MCF 10A (cell line): ENCODE data around the gene EIPR1. TPM values are rescaled to one million over a fixed set of nuclear protein-coding genes. Genes with fewer than 3 reads are reported as not detected.
A peak's percentile ranks its signal among the peaks of the same experiment; 100 is the strongest.

ENCODE experiments used
- BruUV-seq: library from RNA; stranded (reverse); fragments of 400-500 nt; replicated peaks from 2 replicates; lab custom pipeline; 2021; lab: Mats Ljungman, UMichigan
- CTCF ChIA-PET: fragments of 300-600 bp; sonication (Branson Sonifier 250); formaldehyde crosslinking; extraction: SDS; loops from one replicate; lab custom pipeline; 2021; ENCODE audit warnings: antibody characterized with exemption, inconsistent platforms; lab: Yijun Ruan, JAX
- POLR2A ChIA-PET: fragments of 300-600, 350-650 bp; sonication (Branson Sonifier 250); formaldehyde crosslinking; extraction: SDS; loops from one replicate; lab custom pipeline; 2020; ENCODE audit warnings: antibody characterized with exemption, inconsistent platforms; lab: Yijun Ruan, JAX
- DNase-seq: peaks from one replicate; pipeline ENCODE4 v3.0.0-alpha.2; 2018; ENCODE audit not compliant: unreplicated experiment
- H3K27ac Mint-ChIP-seq: one replicate; pipeline ENCODE4 v1.8.0; 2022; ENCODE audit warnings: mild to moderate bottlenecking, low read depth, mixed read lengths; ENCODE audit not compliant: unreplicated experiment
- H3K27me3 Mint-ChIP-seq: one replicate; pipeline ENCODE4 v1.8.0; 2022; ENCODE audit warnings: mixed read lengths; ENCODE audit not compliant: insufficient read depth, unreplicated experiment
- H3K36me3 Mint-ChIP-seq: one replicate; pipeline ENCODE4 v1.8.0; 2022; ENCODE audit warnings: mild to moderate bottlenecking, moderate library complexity, mixed read lengths; ENCODE audit not compliant: insufficient read depth, unreplicated experiment
- H3K4me1 Mint-ChIP-seq: one replicate; pipeline ENCODE4 v1.8.0; 2022; ENCODE audit warnings: mixed read lengths; ENCODE audit not compliant: insufficient read depth, unreplicated experiment
- H3K4me3 Mint-ChIP-seq: one replicate; pipeline ENCODE4 v1.8.0; 2022; ENCODE audit warnings: mild to moderate bottlenecking, moderate library complexity, mixed read lengths; ENCODE audit not compliant: unreplicated experiment
- H3K9me3 Mint-ChIP-seq: one replicate; pipeline ENCODE4 v1.8.0; 2022; ENCODE audit warnings: mixed read lengths; ENCODE audit not compliant: unreplicated experiment
- intact Hi-C: fragments of 100-400 bp; cut with micrococcal nuclease; formaldehyde crosslinking; loops from 2 replicates; pipeline ENCODE4 v1.14.1; 2022
- total RNA-seq: library from RNA; stranded (reverse); gene quantifications from 2 replicates; pipeline ENCODE4 v1.2.3, GENCODE V29; 2022
- TF ChIP-seq, protein P1 (sequence below): fragments of 200-600 bp; IDR thresholded peaks from one replicate; pipeline ENCODE4 v1.8.0; 2022; ENCODE audit warnings: antibody characterized with exemption, mild to moderate bottlenecking; ENCODE audit not compliant: unreplicated experiment

The EIPR1 gene
- total RNA-seq, 1 experiment from 2014 or later, result 49.0 TPM

DNA sequence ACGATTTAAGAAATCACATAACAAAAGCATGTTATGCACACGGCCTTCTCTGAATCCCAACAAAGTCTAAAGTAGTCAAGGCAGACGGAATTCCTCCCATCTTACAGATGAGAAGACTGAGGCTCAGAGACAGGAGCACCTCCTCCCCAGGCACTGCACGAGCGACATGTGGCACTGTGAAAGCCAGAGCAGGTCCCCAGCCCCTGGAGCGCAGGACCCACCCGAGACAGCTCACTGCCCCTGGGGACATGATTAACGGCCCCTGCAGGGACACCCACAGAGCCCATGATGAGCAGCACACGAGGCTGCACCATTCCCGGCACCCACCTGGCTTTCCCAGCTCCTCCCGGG lies 53.6 kb downstream of the EIPR1 start:
- Mint-ChIP-seq H3K27me3 (no peaks in the 10 kb centered on the region), H3K27ac (peak overlapping the region; percentile 23), H3K36me3 (peaks cover 18% of the 10 kb centered on the region), H3K4me3 (no peak overlapping the region), H3K9me3 (no peaks in the 10 kb centered on the region), H3K4me1 (no peaks in the 10 kb centered on the region)
- ChIA-PET CTCF (no interaction called here), POLR2A (no interaction called here)
- intact Hi-C loops, result no loop called here
- no TSS peak for BruUV-seq
- no peak for DNase-seq
- TF ChIP-seq, protein P1, sequence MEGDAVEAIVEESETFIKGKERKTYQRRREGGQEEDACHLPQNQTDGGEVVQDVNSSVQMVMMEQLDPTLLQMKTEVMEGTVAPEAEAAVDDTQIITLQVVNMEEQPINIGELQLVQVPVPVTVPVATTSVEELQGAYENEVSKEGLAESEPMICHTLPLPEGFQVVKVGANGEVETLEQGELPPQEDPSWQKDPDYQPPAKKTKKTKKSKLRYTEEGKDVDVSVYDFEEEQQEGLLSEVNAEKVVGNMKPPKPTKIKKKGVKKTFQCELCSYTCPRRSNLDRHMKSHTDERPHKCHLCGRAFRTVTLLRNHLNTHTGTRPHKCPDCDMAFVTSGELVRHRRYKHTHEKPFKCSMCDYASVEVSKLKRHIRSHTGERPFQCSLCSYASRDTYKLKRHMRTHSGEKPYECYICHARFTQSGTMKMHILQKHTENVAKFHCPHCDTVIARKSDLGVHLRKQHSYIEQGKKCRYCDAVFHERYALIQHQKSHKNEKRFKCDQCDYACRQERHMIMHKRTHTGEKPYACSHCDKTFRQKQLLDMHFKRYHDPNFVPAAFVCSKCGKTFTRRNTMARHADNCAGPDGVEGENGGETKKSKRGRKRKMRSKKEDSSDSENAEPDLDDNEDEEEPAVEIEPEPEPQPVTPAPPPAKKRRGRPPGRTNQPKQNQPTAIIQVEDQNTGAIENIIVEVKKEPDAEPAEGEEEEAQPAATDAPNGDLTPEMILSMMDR, result no peak

GRCh38 chr2:3323360-3324035 lies 54.1 kb downstream of the EIPR1 start:
- BruUV-seq, result no TSS peak
- H3K4me3 Mint-ChIP-seq, result no peak overlapping the region
- POLR2A ChIA-PET, result no interaction called here
- TF ChIP-seq, protein P1, result no peak
- peak overlapping the region; percentile 23 for H3K27ac Mint-ChIP-seq
- CTCF ChIA-PET, result no interaction called here
- H3K4me1 Mint-ChIP-seq, result no peaks in the 10 kb centered on the region
- H3K9me3 Mint-ChIP-seq, result no peaks in the 10 kb centered on the region
- DNase-seq, result no peak
- H3K36me3 Mint-ChIP-seq, result peaks cover 19% of the 10 kb centered on the region
- no peaks in the 10 kb centered on the region for H3K27me3 Mint-ChIP-seq
- intact Hi-C loops, result no loop called here

GRCh38 chr2:3322311-3322970 lies 55.2 kb downstream of the EIPR1 start:
- Mint-ChIP-seq H3K4me3 (no peak overlapping the region), H3K27me3 (no peaks in the 10 kb centered on the region), H3K4me1 (no peaks in the 10 kb centered on the region), H3K9me3 (no peaks in the 10 kb centered on the region), H3K27ac (no peak overlapping the region), H3K36me3 (peaks cover 19% of the 10 kb centered on the region)
- TF ChIP-seq, protein P1, result no peak
- no peak for DNase-seq
- intact Hi-C loops, result no loop called here
- CTCF ChIA-PET, result no interaction called here
- no TSS peak for BruUV-seq
- POLR2A ChIA-PET, result no interaction called here

DNA sequence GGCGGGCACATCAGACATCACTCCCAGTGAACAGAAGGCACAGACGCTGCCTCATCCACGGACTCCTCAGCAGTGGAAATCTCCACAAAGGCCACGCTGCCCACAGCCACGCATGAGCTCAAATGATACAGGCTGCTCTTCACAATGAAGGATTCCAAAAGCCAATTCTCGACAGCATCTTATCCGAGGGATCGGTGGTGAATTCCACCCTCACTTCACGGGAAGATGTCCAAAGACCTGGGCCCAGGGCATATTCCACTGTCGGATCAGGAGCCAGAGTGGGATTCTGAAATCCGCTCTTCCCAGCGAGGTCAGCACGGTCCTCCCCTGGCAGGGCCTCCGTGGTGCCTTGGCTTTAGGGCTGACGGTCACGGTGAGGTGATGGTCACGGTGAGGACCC lies 55.8 kb downstream of the EIPR1 start:
- Mint-ChIP-seq H3K4me1 (no peaks in the 10 kb centered on the region), H3K9me3 (no peaks in the 10 kb centered on the region), H3K27me3 (no peaks in the 10 kb centered on the region), H3K4me3 (no peak overlapping the region), H3K36me3 (peaks cover 22% of the 10 kb centered on the region), H3K27ac (no peak overlapping the region)
- intact Hi-C loops, result no loop called here
- POLR2A ChIA-PET, result no interaction called here
- CTCF ChIA-PET, result no interaction called here
- TF ChIP-seq, protein P1, result no peak
- DNase-seq, result no peak
- no TSS peak for BruUV-seq
